GM18502 (cell line): ENCODE measurements around the gene MAP4K3.

Source experiments
- ATAC-seq: cut with Tn5 transposase; IDR thresholded peaks from one replicate; pipeline ENCODE4 v1.9.1; 2021; ENCODE audit warnings: mild to moderate bottlenecking; ENCODE audit not compliant: unreplicated experiment, poor library complexity

Gene MAP4K3

GRCh38 chr2:39436592-39437521 is at the start of gene MAP4K3:
Gene MAP4K3, minus strand, starts transcription at chr2:39437285. Its CDS starts 298 bp downstream, at chr2:39436987.
- peak; percentile 80 for ATAC-seq

GRCh38 chr2:39486071-39486470 is 49.0 kb upstream of the MAP4K3 start:
- ATAC-seq, result no peak

GRCh38 chr2:39484620-39485495 is 47.8 kb upstream of the MAP4K3 start:
- ATAC-seq, result no peak

GRCh38 chr2:39484206-39484605 is 47.1 kb upstream of the MAP4K3 start:
- ATAC-seq, result no peak

- no peak for ATAC-seq
Measured at GRCh38 chr2:39483534-39483933, 46.4 kb upstream of the MAP4K3 start.

- ATAC-seq, result no peak
Measured at GRCh38 chr2:39481611-39482010, 44.5 kb upstream of the MAP4K3 start.

GRCh38 chr2:39479696-39480095 is 42.6 kb upstream of the MAP4K3 start:
- no peak for ATAC-seq

- no peak for ATAC-seq
Measured at GRCh38 chr2:39479053-39479670, 42.1 kb upstream of the MAP4K3 start.

GRCh38 chr2:39476524-39476923 is 39.4 kb upstream of the MAP4K3 start:
- peak; percentile 95 for ATAC-seq

- ATAC-seq, result no peak
Measured at GRCh38 chr2:39475006-39475405, 37.9 kb upstream of the MAP4K3 start.

- ATAC-seq, result peak; percentile 54
Measured at GRCh38 chr2:39470580-39470979, 33.5 kb upstream of the MAP4K3 start.

- peak; percentile 89 for ATAC-seq
Measured at GRCh38 chr2:39469807-39470206, 32.7 kb upstream of the MAP4K3 start.

- no peak for ATAC-seq
Measured at GRCh38 chr2:39468579-39469451, 31.7 kb upstream of the MAP4K3 start.

- no peak for ATAC-seq
Measured at GRCh38 chr2:39466311-39466710, 29.2 kb upstream of the MAP4K3 start.

- ATAC-seq, result no peak
Measured at GRCh38 chr2:39464864-39465263, 27.8 kb upstream of the MAP4K3 start.

GRCh38 chr2:39455826-39456225 is 18.7 kb upstream of the MAP4K3 start:
- ATAC-seq, result no peak

GRCh38 chr2:39452396-39452795 is 15.3 kb upstream of the MAP4K3 start:
- no peak for ATAC-seq

GRCh38 chr2:39451954-39452353 is 14.9 kb upstream of the MAP4K3 start:
- no peak for ATAC-seq

- no peak for ATAC-seq
Measured at GRCh38 chr2:39448169-39448502, 11.1 kb upstream of the MAP4K3 start.
